ENCODE measurements around the gene INO80E.

The INO80E gene

DNA sequence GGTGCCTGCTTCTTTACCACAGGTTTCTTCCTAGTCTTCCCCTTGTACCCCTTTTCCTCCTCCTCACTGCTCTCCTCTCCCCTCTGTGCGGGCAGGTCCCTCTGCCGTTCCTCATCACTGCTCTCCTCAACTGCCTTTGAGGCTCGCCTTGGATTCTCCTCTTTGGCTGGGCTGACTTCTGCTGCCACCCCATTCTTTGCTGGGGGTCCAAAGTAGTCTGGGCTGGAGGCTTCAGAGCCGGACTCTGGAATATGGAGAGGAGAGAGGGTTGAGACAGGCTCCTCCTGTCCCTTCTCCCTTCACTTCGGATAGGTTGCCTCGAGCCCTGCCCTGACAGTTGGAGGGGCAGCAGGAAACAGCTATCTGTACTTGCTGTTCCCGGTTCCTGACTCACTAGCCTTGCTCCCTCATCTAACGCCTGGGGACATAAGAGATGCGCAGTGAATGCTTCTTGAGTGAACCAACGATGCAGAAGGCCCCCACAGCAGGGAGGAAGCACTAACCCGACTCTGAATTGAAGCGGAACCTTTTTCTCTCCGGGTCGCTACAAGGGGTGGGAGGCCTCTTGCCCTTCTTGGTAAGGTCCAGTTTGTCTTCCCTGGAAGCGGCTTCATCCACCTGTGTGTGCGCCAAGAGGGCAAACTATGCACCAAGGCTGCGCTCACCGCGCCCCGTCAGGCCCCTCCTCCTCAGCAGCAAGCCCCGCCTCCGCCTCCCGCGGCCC, 1.3 kb upstream of the INO80E start:
- ChIA-PET POLR2A (interaction anchor here (1.1 kb wide), 1 partner anchor 21 kb away, joined by 3 read pairs; the partner anchor contains the start of gene TAOK2), CTCF (interaction anchor here (0.9 to 2.2 kb wide), 6 partner anchors 8 to 210 kb away, joined by 3 to 8 read pairs (median 4); partner anchors contain the start of genes KIF22 and TAOK2)
- no peak for TF ChIP-seq CTCF (IDR thresholded peaks at IDR 0.05; ENCODE audit: control extremely low read depth, extremely low read depth, low read depth, missing control alignments)
- peak; percentile 80 for DNase-seq (ENCODE audit: extremely low spot score)

DNA sequence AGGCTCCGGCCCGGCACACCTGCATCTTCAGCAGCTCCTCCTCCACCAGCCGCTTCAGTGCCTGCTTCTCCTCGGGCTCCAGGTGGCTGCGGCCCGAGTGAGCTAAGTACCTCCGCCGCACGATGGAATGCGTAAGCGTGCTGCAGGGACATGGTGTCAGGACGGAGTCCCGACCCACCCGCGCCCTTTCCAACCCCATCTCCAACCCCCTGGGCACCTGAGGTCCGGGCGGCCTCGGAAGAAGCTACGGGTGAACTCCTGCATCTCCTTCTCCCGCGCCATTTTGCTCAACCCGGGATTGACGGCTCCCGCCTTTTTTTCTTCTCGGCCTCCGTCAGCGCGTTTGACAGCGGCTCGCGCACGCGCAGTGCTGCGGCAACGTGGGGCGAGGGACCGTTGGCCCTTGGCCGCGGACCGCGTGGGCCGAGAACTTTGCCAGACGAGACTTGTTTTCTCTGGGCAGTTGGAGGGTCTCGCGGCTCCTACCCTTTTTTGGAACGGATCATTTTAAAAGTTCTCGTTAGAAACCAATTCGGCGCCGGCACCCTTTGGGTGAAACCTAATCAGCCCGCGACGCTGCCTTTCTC, 624 bp upstream of the INO80E start, which contains the start of gene HIRIP3:
Gene HIRIP3 (minus strand): TSS at position 294 of the 587 bp plus-strand sequence. CDS start 12 bp downstream, at position 282.
- TF ChIP-seq CTCF (IDR thresholded peaks at IDR 0.05; ENCODE audit: control extremely low read depth, extremely low read depth, low read depth, missing control alignments), result no peak
- POLR2A ChIA-PET, result interaction anchor here (1.1 kb wide), 1 partner anchor 22 kb away, joined by 3 read pairs; the partner anchor contains the start of gene TAOK2
- DNase-seq (ENCODE audit: extremely low spot score), result peak; percentile 91
- CTCF ChIA-PET, result interaction anchor here (1.1 to 2.2 kb wide), 3 partner anchors 9 to 205 kb away, joined by 4 to 8 read pairs (median 4); partner anchors contain the start of genes KCTD13 and KIF22

GRCh38 chr16:29996766-29997250, 767 bp downstream of the INO80E start:
- TF ChIP-seq CTCF (IDR thresholded peaks at IDR 0.05; ENCODE audit: control extremely low read depth, extremely low read depth, low read depth, missing control alignments), result no peak
- CTCF ChIA-PET, result interaction anchor here (0.7 to 2.2 kb wide), 6 partner anchors 9 to 207 kb away, joined by 3 to 8 read pairs (median 4); partner anchors contain the start of genes KCTD13, KIF22 and TLCD3B
- POLR2A ChIA-PET, result no interaction called here
- DNase-seq (ENCODE audit: extremely low spot score), result no peak

DNA sequence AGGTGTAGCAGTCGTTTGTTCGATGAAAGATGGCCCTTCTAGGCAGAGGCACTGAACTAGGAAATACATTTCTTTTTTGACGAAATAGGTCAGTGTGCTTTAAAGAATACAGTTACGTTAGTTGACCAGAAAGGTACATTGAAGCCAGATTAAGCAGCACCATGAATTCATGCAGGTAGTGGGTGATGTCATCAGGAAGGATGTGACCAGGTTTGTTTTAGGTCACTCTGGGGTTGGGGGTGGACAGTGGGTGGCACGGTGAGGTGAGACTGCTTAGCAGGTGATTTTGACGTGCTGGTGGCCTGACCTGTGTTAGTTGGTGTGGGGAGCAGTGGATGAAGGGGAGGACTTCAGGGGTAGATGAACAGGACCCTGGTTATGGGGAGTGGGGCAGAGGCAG, 3.6 kb downstream of the INO80E start:
- no peak for DNase-seq (ENCODE audit: extremely low spot score)
- TF ChIP-seq CTCF (IDR thresholded peaks at IDR 0.05; ENCODE audit: control extremely low read depth, extremely low read depth, low read depth, missing control alignments), result no peak
- CTCF ChIA-PET, result interaction anchor here (1.7 kb wide), 1 partner anchor 32 kb away, joined by 5 read pairs; the partner anchor contains the start of gene TLCD3B

GRCh38 chr16:30000735-30001631, 4.9 kb downstream of the INO80E start:
- no peak for DNase-seq (ENCODE audit: extremely low spot score)
- TF ChIP-seq CTCF (IDR thresholded peaks at IDR 0.05; ENCODE audit: control extremely low read depth, extremely low read depth, low read depth, missing control alignments), result no peak
- ChIA-PET POLR2A (no interaction called here), CTCF (interaction anchor here (1.7 kb wide), 1 partner anchor 31 kb away, joined by 5 read pairs; the partner anchor contains the start of gene TLCD3B)

More for the DNA sequence above, 3.6 kb downstream of the INO80E start:
- POLR2A ChIA-PET, result no interaction called here

All from GM10248 (cell line).